Thymus (tissue), 11 donors: ENCODE measurements around the gene ERMP1. TPM values are rescaled to one million over a fixed set of nuclear protein-coding genes. Genes with fewer than 3 reads are reported as not detected.
A peak's percentile ranks its signal among the peaks of the same experiment; 100 is the strongest.
"Not testable (repeated sequence)": the region's sequence is repeated elsewhere in the genome, so short reads cannot be mapped to it uniquely, and the experiment has no call there.

Source experiments
- DNase-seq, 9 donors: peaks; one replicate each; pipeline ENCODE4 v3.0.0-alpha.2; 2013; ENCODE audit warnings: low spot score in 9 of 9, low read depth in 6 of 9, missing footprints in 1 of 9
- H3K27ac ChIP-seq, 2 donors: one replicate each; pipeline ENCODE4 v1.5.1; 2013; ENCODE audit warnings: control low read depth in 1 of 2, low read depth in 1 of 2, low read length in 1 of 2, mild to moderate bottlenecking in 1 of 2, moderate library complexity in 1 of 2
- H3K27me3 ChIP-seq, 2 donors: one replicate each; pipeline ENCODE4 v1.5.1; 2013; ENCODE audit warnings: low read length in 1 of 2; ENCODE audit not compliant: control insufficient read depth in 2 of 2, insufficient read depth in 1 of 2
- H3K36me3 ChIP-seq, 2 donors: one replicate each; pipeline ENCODE4 v1.5.1; 2013; ENCODE audit warnings: low read length in 1 of 2, mild to moderate bottlenecking in 1 of 2, moderate library complexity in 1 of 2; ENCODE audit not compliant: control insufficient read depth in 2 of 2, insufficient read depth in 2 of 2
- H3K4me1 ChIP-seq, 2 donors: one replicate each; pipeline ENCODE4 v1.5.1; 2013; ENCODE audit warnings: low read length in 2 of 2; ENCODE audit not compliant: control insufficient read depth in 2 of 2, insufficient read depth in 2 of 2
- H3K4me3 ChIP-seq, 2 donors: one replicate each; pipeline ENCODE4 v1.5.1; 2013; ENCODE audit warnings: low read length in 2 of 2, control low read depth in 1 of 2, mild to moderate bottlenecking in 1 of 2
- H3K9me3 ChIP-seq, 2 donors: one replicate each; pipeline ENCODE4 v1.5.1; 2013; ENCODE audit warnings: low read length in 1 of 2, mild to moderate bottlenecking in 1 of 2; ENCODE audit not compliant: control insufficient read depth in 2 of 2, insufficient read depth in 1 of 2
- whole genome bisulfite sequencing: extraction: QIAGEN DNeasy Blood & Tissue Kit; methylation state at CpG from one replicate; pipeline ENCODE4 v1.1.7; 2013; 5-methylcytosine and 5-hydroxymethylcytosine counted together
- polyA plus RNA-seq: library from polyadenylated mRNA; stranded (reverse); fragments of 200-250 nt; gene quantifications from one replicate; pipeline ENCODE4 v1.2.3, GENCODE V29; 2013
- total RNA-seq: library from RNA; stranded (reverse); fragments of 120-200 nt; gene quantifications from one replicate; pipeline ENCODE4 v1.2.4, GENCODE V29; 2013
- donor health status: healthy.

The ERMP1 gene
- total and polyA plus RNA-seq, 2 donors: 11.2 to 16.6 TPM

- H3K4me1 ChIP-seq: no peaks in the 10 kb centered on the region
- H3K27me3 ChIP-seq: no peaks in the 10 kb centered on the region
- H3K4me3 ChIP-seq: no peak overlapping the region
- H3K27ac ChIP-seq: no peak overlapping the region
- H3K9me3 ChIP-seq: no peaks in the 10 kb centered on the region
- no peak for DNase-seq
- H3K36me3 ChIP-seq: peaks cover 3 to 18% of the 10 kb centered on the region in 2 donors
- 93% methylated on average over 2 of the region's 2 CpGs for WGBS
Observed at GRCh38 chr9:5818424-5819142, 14.3 kb downstream of the ERMP1 start.

- Histone ChIP-seq H3K9me3 (no peaks in the 10 kb centered on the region), H3K36me3 (peaks cover 1 to 15% of the 10 kb centered on the region in 2 donors), H3K27ac (no peak overlapping the region), H3K4me3 (no peak overlapping the region), H3K4me1 (no peaks in the 10 kb centered on the region), H3K27me3 (no peaks in the 10 kb centered on the region)
- DNase-seq: no peak
- 94% methylated on average over 3 of the region's 3 CpGs for WGBS
Observed at GRCh38 chr9:5817862-5818261, 15.1 kb downstream of the ERMP1 start.

GRCh38 chr9:5815461-5815860 is 17.5 kb downstream of the ERMP1 start:
- Histone ChIP-seq H3K27me3 (no peaks in the 10 kb centered on the region), H3K27ac (no peak overlapping the region), H3K4me1 (no peaks in the 10 kb centered on the region), H3K36me3 (peaks cover 0 to 13% of the 10 kb centered on the region in 2 donors), H3K4me3 (no peak overlapping the region), H3K9me3 (no peaks in the 10 kb centered on the region)
- DNase-seq: no peak
- 98% methylated on average over 1 of the region's 1 CpG for WGBS

- no peak overlapping the region for H3K27ac ChIP-seq
- no peaks in the 10 kb centered on the region for H3K4me1 ChIP-seq
- 99% methylated on average over 3 of the region's 3 CpGs for WGBS
- no peak for DNase-seq
- H3K36me3 ChIP-seq: peaks cover 0 to 13% of the 10 kb centered on the region in 2 donors
- H3K4me3 ChIP-seq: no peak overlapping the region
- no peaks in the 10 kb centered on the region for H3K9me3 ChIP-seq
- H3K27me3 ChIP-seq: no peaks in the 10 kb centered on the region
Observed at GRCh38 chr9:5813824-5814223, 19.1 kb downstream of the ERMP1 start.

GRCh38 chr9:5811751-5812150 is 21.2 kb downstream of the ERMP1 start:
- peaks cover 0 to 10% of the 10 kb centered on the region in 2 donors for H3K36me3 ChIP-seq

GRCh38 chr9:5805478-5805877 is 27.4 kb downstream of the ERMP1 start:
- Histone ChIP-seq H3K27ac (no peak overlapping the region), H3K36me3 (peaks cover 0 to 4% of the 10 kb centered on the region in 2 donors), H3K4me3 (no peak overlapping the region), H3K27me3 (no peaks in the 10 kb centered on the region), H3K9me3 (no peaks in the 10 kb centered on the region), H3K4me1 (peaks cover 6 to 8% of the 10 kb centered on the region in 2 donors)
- over 99% methylated on average over 3 of the region's 3 CpGs for WGBS
- DNase-seq: no peak

More at GRCh38 chr9:5811751-5812150, 21.2 kb downstream of the ERMP1 start:
- Histone ChIP-seq H3K27me3 (no peaks in the 10 kb centered on the region), H3K4me3 (no peak overlapping the region), H3K27ac (no peak overlapping the region), H3K4me1 (no peaks in the 10 kb centered on the region), H3K9me3 (no peaks in the 10 kb centered on the region)
- WGBS: 100% methylated on average over 1 of the region's 1 CpG
- no peak for DNase-seq

GRCh38 chr9:5801739-5802113 is 31.2 kb downstream of the ERMP1 start:
- WGBS: 94% methylated on average over 3 of the region's 3 CpGs
- peak overlapping the region in 1 of 2 donors; percentile 97 for H3K27ac ChIP-seq
- peaks cover 0 to 8% of the 10 kb centered on the region in 2 donors for H3K36me3 ChIP-seq
- no peaks in the 10 kb centered on the region for H3K27me3 ChIP-seq
- DNase-seq: no peak
- H3K9me3 ChIP-seq: no peaks in the 10 kb centered on the region
- peaks cover 6 to 15% of the 10 kb centered on the region in 2 donors for H3K4me1 ChIP-seq
- H3K4me3 ChIP-seq: no peak overlapping the region

- DNase-seq: peak in 5 of 9 donors; percentile 32 to 86 (median 40)
- WGBS: 83% methylated on average over 4 of the region's 4 CpGs
Observed at GRCh38 chr9:5800969-5801738, 31.8 kb downstream of the ERMP1 start.

GRCh38 chr9:5800378-5800777 is 32.5 kb downstream of the ERMP1 start:
- peak overlapping the region in 1 of 2 donors; percentile 97 for H3K27ac ChIP-seq
- WGBS: 98% methylated on average over 7 of the region's 7 CpGs
- H3K27me3 ChIP-seq, H3K4me3 ChIP-seq, H3K36me3 ChIP-seq, DNase-seq, H3K9me3 ChIP-seq: not testable (repeated sequence)
- H3K4me1 ChIP-seq: peaks cover 6 to 15% of the 10 kb centered on the region in 2 donors

More at GRCh38 chr9:5800969-5801738, 31.8 kb downstream of the ERMP1 start:
- H3K4me3 ChIP-seq: no peak overlapping the region
- H3K27ac ChIP-seq: peak overlapping the region in 1 of 2 donors; percentile 97
- peaks cover 0 to 8% of the 10 kb centered on the region in 2 donors for H3K36me3 ChIP-seq
- H3K27me3 ChIP-seq: no peaks in the 10 kb centered on the region
- H3K4me1 ChIP-seq: peaks cover 6 to 15% of the 10 kb centered on the region in 2 donors
- H3K9me3 ChIP-seq: no peaks in the 10 kb centered on the region
